OCI-LY1 (cell line): Measurements from ENCODE around the gene TANC1.

Source experiments
- H2AFZ ChIP-seq: fragments of 200-600 bp; sonication (generic), shearing (Covaris generic); 2 replicates; pipeline ENCODE4 v1.6.0; 2014; ENCODE audit warnings: antibody characterized with exemption, mild to moderate bottlenecking, low read length
- H3F3A ChIP-seq: fragments of 200-600 bp; sonication (generic), shearing (Covaris generic); 2 replicates; pipeline ENCODE4 v1.6.0; 2014; ENCODE audit warnings: mild to moderate bottlenecking, antibody characterized with exemption, low read length, moderate library complexity; ENCODE audit not compliant: insufficient read depth
- H3K27ac ChIP-seq: fragments of 200-600 bp; sonication (generic); 2 replicates; pipeline ENCODE4 v1.5.1; 2014; ENCODE audit warnings: low read length, mixed run types, mild to moderate bottlenecking, low read depth; ENCODE audit not compliant: poor library complexity, severe bottlenecking
- H3K27me3 ChIP-seq: fragments of 200-600 bp; sonication (generic); 2 replicates; pipeline ENCODE4 v1.6.0; 2014; ENCODE audit warnings: antibody characterized with exemption, mild to moderate bottlenecking, low read length, moderate library complexity; ENCODE audit not compliant: insufficient read depth
- H3K36me3 ChIP-seq: fragments of 200-600 bp; sonication (generic); 2 replicates; pipeline ENCODE4 v1.6.1; 2014; ENCODE audit warnings: mild to moderate bottlenecking, antibody characterized with exemption, low read length, moderate library complexity, mixed read lengths; ENCODE audit not compliant: insufficient read depth
- H3K4me1 ChIP-seq: fragments of 200-600 bp; sonication (generic); 2 replicates; pipeline ENCODE4 v1.5.1; 2014; ENCODE audit warnings: mild to moderate bottlenecking, low read length, moderate library complexity; ENCODE audit not compliant: insufficient read depth, severe bottlenecking
- H3K4me2 ChIP-seq: fragments of 200-600 bp; sonication (generic), shearing (Covaris generic); 2 replicates; pipeline ENCODE4 v1.6.1; 2014; ENCODE audit warnings: low read length
- H3K4me3 ChIP-seq: fragments of 200-600 bp; sonication (generic); 2 replicates; pipeline ENCODE4 v1.5.1; 2014; ENCODE audit warnings: low read length, low read depth, mild to moderate bottlenecking, mixed read lengths; ENCODE audit not compliant: poor library complexity, severe bottlenecking
- H3K79me2 ChIP-seq: fragments of 200-600 bp; shearing (Covaris generic); 2 replicates; pipeline ENCODE4 v1.6.1; 2016; ENCODE audit warnings: mixed run types, low read length, mixed read lengths; ENCODE audit not compliant: insufficient read depth
- H3K9ac ChIP-seq: fragments of 200-600 bp; sonication (generic), shearing (Covaris generic); 2 replicates; pipeline ENCODE4 v1.6.1; 2014; ENCODE audit warnings: mild to moderate bottlenecking, low read length, mixed read lengths
- H3K9me2 ChIP-seq: fragments of 200-600 bp; sonication (generic), shearing (Covaris generic); 2 replicates; pipeline ENCODE4 v1.6.1; 2014; ENCODE audit warnings: low read depth, mild to moderate bottlenecking, low read length, mixed read lengths
- H3K9me3 ChIP-seq: fragments of 200-600 bp; shearing (Covaris generic); 2 replicates; pipeline ENCODE4 v1.6.1; 2014; ENCODE audit warnings: low read length, mixed read lengths
- H4K20me1 ChIP-seq: fragments of 200-600 bp; sonication (generic), shearing (Covaris generic); 2 replicates; pipeline ENCODE4 v1.6.0; 2016; ENCODE audit warnings: mild to moderate bottlenecking, low read length; ENCODE audit not compliant: insufficient read depth
- EZH2 ChIP-seq: fragments of 200-600 bp; sonication (generic), shearing (Covaris generic); IDR thresholded peaks from 2 replicates; pipeline ENCODE4 v1.8.0; 2017; ENCODE audit warnings: borderline replicate concordance, mixed run types, mild to moderate bottlenecking, antibody characterized with exemption, low read length, moderate library complexity, mixed read lengths
- TF ChIP-seq, protein P1 (sequence below): fragments of 200-600 bp; sonication (generic), shearing (Covaris generic); IDR thresholded peaks from 2 replicates; pipeline ENCODE4 v1.5.1; 2017; ENCODE audit warnings: mild to moderate bottlenecking, antibody characterized with exemption, low read length, moderate library complexity, mixed read lengths

Gene TANC1

DNA sequence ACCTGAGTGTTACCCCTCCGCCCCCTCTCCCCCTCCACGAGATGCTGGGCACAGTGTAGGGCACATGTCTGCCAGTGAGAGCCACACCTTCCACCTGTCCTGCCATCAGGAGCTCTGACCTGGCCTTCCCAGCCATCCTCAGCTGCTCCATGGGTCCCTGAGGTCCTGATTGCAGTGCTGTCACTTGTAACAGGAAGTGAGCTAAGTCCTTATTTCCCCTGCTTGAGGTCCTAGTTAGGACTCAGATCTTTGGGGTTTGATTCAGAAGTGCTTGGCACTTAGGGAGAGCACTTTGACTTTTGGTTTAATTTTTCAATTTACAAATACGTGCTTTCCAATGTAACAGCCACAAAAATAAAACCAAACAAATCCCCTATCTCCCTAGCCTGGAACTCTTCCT, 192.5 kb downstream of the TANC1 start:
- no peaks in the 10 kb centered on the region for H3K4me1 ChIP-seq
- H3K9me2 ChIP-seq = no peaks in the 10 kb centered on the region
- no peak overlapping the region for H3K4me2 ChIP-seq
- no peaks in the 10 kb centered on the region for H3K27me3 ChIP-seq
- TF ChIP-seq, protein P1, sequence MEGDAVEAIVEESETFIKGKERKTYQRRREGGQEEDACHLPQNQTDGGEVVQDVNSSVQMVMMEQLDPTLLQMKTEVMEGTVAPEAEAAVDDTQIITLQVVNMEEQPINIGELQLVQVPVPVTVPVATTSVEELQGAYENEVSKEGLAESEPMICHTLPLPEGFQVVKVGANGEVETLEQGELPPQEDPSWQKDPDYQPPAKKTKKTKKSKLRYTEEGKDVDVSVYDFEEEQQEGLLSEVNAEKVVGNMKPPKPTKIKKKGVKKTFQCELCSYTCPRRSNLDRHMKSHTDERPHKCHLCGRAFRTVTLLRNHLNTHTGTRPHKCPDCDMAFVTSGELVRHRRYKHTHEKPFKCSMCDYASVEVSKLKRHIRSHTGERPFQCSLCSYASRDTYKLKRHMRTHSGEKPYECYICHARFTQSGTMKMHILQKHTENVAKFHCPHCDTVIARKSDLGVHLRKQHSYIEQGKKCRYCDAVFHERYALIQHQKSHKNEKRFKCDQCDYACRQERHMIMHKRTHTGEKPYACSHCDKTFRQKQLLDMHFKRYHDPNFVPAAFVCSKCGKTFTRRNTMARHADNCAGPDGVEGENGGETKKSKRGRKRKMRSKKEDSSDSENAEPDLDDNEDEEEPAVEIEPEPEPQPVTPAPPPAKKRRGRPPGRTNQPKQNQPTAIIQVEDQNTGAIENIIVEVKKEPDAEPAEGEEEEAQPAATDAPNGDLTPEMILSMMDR = no peak
- TF ChIP-seq EZH2 = no peak
- no peaks in the 10 kb centered on the region for H4K20me1 ChIP-seq
- H2AFZ ChIP-seq = no peak overlapping the region
- H3K4me3 ChIP-seq = no peak overlapping the region
- no peak overlapping the region for H3K9ac ChIP-seq
- no peak overlapping the region for H3K27ac ChIP-seq
- H3K9me3 ChIP-seq = no peaks in the 10 kb centered on the region
- H3K36me3 ChIP-seq = no peaks in the 10 kb centered on the region
- H3F3A ChIP-seq = no peaks in the 10 kb centered on the region
- H3K79me2 ChIP-seq = no peaks in the 10 kb centered on the region

GRCh38 chr2:159163930-159164329, 195.5 kb downstream of the TANC1 start:
- no peaks in the 10 kb centered on the region for H3K9me2 ChIP-seq
- TF ChIP-seq, protein P1 = no peak
- TF ChIP-seq EZH2 = no peak
- no peaks in the 10 kb centered on the region; the same call in 1 of the 2 replicates for H3K27me3 ChIP-seq
- no peak overlapping the region for H3K4me2 ChIP-seq
- H4K20me1 ChIP-seq = no peaks in the 10 kb centered on the region
- H2AFZ ChIP-seq = no peak overlapping the region
- no peak overlapping the region for H3K27ac ChIP-seq
- no peaks in the 10 kb centered on the region for H3K4me1 ChIP-seq
- H3F3A ChIP-seq = no peaks in the 10 kb centered on the region
- H3K79me2 ChIP-seq = no peaks in the 10 kb centered on the region
- H3K9me3 ChIP-seq = no peaks in the 10 kb centered on the region; the same call in 1 of the 2 replicates
- H3K4me3 ChIP-seq = no peak overlapping the region
- H3K9ac ChIP-seq = no peak overlapping the region
- H3K36me3 ChIP-seq = no peaks in the 10 kb centered on the region

- Histone ChIP-seq H2AFZ (no peak overlapping the region), H3K4me3 (no peak overlapping the region), H3F3A (no peaks in the 10 kb centered on the region), H3K36me3 (no peaks in the 10 kb centered on the region), H4K20me1 (no peaks in the 10 kb centered on the region), H3K27me3 (no peaks in the 10 kb centered on the region; the same call in 1 of the 2 replicates), H3K27ac (no peak overlapping the region), H3K9me3 (no peaks in the 10 kb centered on the region; the same call in 1 of the 2 replicates), H3K4me2 (no peak overlapping the region), H3K79me2 (no peaks in the 10 kb centered on the region), H3K4me1 (no peaks in the 10 kb centered on the region), H3K9me2 (no peaks in the 10 kb centered on the region), H3K9ac (no peak overlapping the region)
- no peak for TF ChIP-seq EZH2
- TF ChIP-seq, protein P1 = no peak
Observed at GRCh38 chr2:159164457-159164911, 196.0 kb downstream of the TANC1 start.
